ENCODE data around the gene TP73.

DNA sequence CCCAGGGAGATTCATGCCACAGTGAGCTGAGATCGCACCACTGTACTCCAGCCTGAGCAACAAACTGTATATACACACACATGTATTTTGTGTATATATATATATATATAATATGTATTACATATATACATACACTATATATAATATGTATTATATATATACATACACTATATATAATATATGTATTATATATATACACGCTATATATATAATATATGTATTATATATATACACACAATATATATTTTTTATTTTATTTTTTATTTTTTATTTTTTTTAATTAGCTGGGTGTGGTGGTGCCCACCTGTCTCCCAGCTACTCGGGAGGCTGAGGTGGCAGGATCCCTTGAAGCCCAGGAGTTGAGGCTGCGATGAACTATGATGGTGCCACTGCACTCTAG, 9.3 kb downstream of the TP73 start:
- TF ChIP-seq, protein P1, sequence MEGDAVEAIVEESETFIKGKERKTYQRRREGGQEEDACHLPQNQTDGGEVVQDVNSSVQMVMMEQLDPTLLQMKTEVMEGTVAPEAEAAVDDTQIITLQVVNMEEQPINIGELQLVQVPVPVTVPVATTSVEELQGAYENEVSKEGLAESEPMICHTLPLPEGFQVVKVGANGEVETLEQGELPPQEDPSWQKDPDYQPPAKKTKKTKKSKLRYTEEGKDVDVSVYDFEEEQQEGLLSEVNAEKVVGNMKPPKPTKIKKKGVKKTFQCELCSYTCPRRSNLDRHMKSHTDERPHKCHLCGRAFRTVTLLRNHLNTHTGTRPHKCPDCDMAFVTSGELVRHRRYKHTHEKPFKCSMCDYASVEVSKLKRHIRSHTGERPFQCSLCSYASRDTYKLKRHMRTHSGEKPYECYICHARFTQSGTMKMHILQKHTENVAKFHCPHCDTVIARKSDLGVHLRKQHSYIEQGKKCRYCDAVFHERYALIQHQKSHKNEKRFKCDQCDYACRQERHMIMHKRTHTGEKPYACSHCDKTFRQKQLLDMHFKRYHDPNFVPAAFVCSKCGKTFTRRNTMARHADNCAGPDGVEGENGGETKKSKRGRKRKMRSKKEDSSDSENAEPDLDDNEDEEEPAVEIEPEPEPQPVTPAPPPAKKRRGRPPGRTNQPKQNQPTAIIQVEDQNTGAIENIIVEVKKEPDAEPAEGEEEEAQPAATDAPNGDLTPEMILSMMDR (IDR thresholded peaks at IDR 0.05), result no peak
- TF ChIP-seq POLR2A (IDR thresholded peaks at IDR 0.05), result no peak

All from heart left ventricle (tissue), 13 donors.